ENCODE data around the gene SLC23A2. TPM values are rescaled to one million over a fixed set of nuclear protein-coding genes. Genes with fewer than 3 reads are reported as not detected.

SLC23A2 gene
- polyA plus RNA-seq, 3 donors = 3.3 to 28.4 (median 6.4) TPM

GRCh38 chr20:4883546-4883945 is 117.8 kb downstream of the SLC23A2 start:
- H3K4me1 ChIP-seq (ENCODE audit: control insufficient read depth in 1 of 2, insufficient read depth in 2 of 2, low read length in 2 of 2) = peaks cover 17% of the 10 kb centered on the region in 2 donors
- H3K4me1 Mint-ChIP-seq = peaks cover 34% of the 10 kb centered on the region
- TF ChIP-seq CTCF (IDR thresholded peaks at IDR 0.05) = no peak
- no peak overlapping the region for H3K27ac Mint-ChIP-seq
- H3K79me2 ChIP-seq (ENCODE audit: insufficient read depth, low read length) = no peaks in the 10 kb centered on the region
- H3K9me3 Mint-ChIP-seq = peaks cover 0 to 2% (median 0%) of the 10 kb centered on the region in 7 donors
- H3K4me3 Mint-ChIP-seq = no peak overlapping the region
- no peak overlapping the region for H3K9ac ChIP-seq (ENCODE audit: insufficient read depth, low read length, poor library complexity, severe bottlenecking)
- DNase-seq = no peak
- H2AFZ ChIP-seq (ENCODE audit: insufficient read depth, low read depth, low read length, poor library complexity, severe bottlenecking) = no peak overlapping the region
- H3K27me3 Mint-ChIP-seq (ENCODE audit: low read depth in 3 of 3) = no peaks in the 10 kb centered on the region
- WGBS (ENCODE audit: insufficient coverage) = 98% methylated on average over 5 of the region's 7 CpGs
- H4K20me1 ChIP-seq (ENCODE audit: insufficient read depth, low read length) = peaks cover 26% of the 10 kb centered on the region
- H3K4me2 ChIP-seq (replicated peaks; ENCODE audit: extremely low read depth, low read length, poor library complexity, severe bottlenecking) = no peak overlapping the region
- H3K27me3 ChIP-seq (ENCODE audit: control insufficient read depth in 2 of 2, insufficient read depth in 2 of 2, low read length in 2 of 2) = no peaks in the 10 kb centered on the region
- peaks cover 41 to 74% of the 10 kb centered on the region in 2 donors for H3K36me3 ChIP-seq (replicated peaks in 1 of 2; ENCODE audit: control insufficient read depth in 1 of 2, insufficient read depth in 2 of 2, low read length in 2 of 2)
- no peaks in the 10 kb centered on the region for H3K9me3 ChIP-seq (replicated peaks in 1 of 2; ENCODE audit: control insufficient read depth in 1 of 2, insufficient read depth in 1 of 2, low read length in 2 of 2)
- H3K4me3 ChIP-seq (replicated peaks in 1 of 3; ENCODE audit: low read depth in 2 of 3, low read length in 3 of 3) = no peak overlapping the region
- peaks cover 74 to 80% of the 10 kb centered on the region in 2 donors for H3K36me3 Mint-ChIP-seq
- no peak overlapping the region for H3K27ac ChIP-seq (ENCODE audit: low read depth in 1 of 2, low read length in 2 of 2)
- intact Hi-C loops (cut with micrococcal nuclease) = no loop called here

- no peak overlapping the region for H3K4me3 ChIP-seq (replicated peaks in 1 of 3; ENCODE audit: low read depth in 2 of 3, low read length in 3 of 3)
- H3K36me3 ChIP-seq (replicated peaks in 1 of 2; ENCODE audit: control insufficient read depth in 1 of 2, insufficient read depth in 2 of 2, low read length in 2 of 2) = peaks cover 45 to 74% of the 10 kb centered on the region in 2 donors
- H3K4me1 ChIP-seq (ENCODE audit: control insufficient read depth in 1 of 2, insufficient read depth in 2 of 2, low read length in 2 of 2) = peaks cover 17% of the 10 kb centered on the region in 2 donors
- Mint-ChIP-seq H3K27me3 (ENCODE audit: low read depth in 3 of 3) (no peaks in the 10 kb centered on the region), H3K36me3 (peaks cover 73 to 81% of the 10 kb centered on the region in 2 donors), H3K4me3 (no peak overlapping the region), H3K27ac (no peak overlapping the region), H3K9me3 (peaks cover 0 to 2% (median 0%) of the 10 kb centered on the region in 7 donors), H3K4me1 (peaks cover 34% of the 10 kb centered on the region)
- H3K27ac ChIP-seq (ENCODE audit: low read depth in 1 of 2, low read length in 2 of 2) = no peak overlapping the region
- no peak for DNase-seq
- H3K9ac ChIP-seq (ENCODE audit: insufficient read depth, low read length, poor library complexity, severe bottlenecking) = no peak overlapping the region
- 100% methylated on average over 1 of the region's 3 CpGs for WGBS (ENCODE audit: insufficient coverage)
- intact Hi-C loops (cut with micrococcal nuclease) = no loop called here
- no peaks in the 10 kb centered on the region for H3K9me3 ChIP-seq (replicated peaks in 1 of 2; ENCODE audit: control insufficient read depth in 1 of 2, insufficient read depth in 1 of 2, low read length in 2 of 2)
- H3K4me2 ChIP-seq (replicated peaks; ENCODE audit: extremely low read depth, low read length, poor library complexity, severe bottlenecking) = no peak overlapping the region
- no peak for TF ChIP-seq CTCF (IDR thresholded peaks at IDR 0.05)
- no peaks in the 10 kb centered on the region for H3K27me3 ChIP-seq (ENCODE audit: control insufficient read depth in 2 of 2, insufficient read depth in 2 of 2, low read length in 2 of 2)
- H2AFZ ChIP-seq (ENCODE audit: insufficient read depth, low read depth, low read length, poor library complexity, severe bottlenecking) = no peak overlapping the region
- H4K20me1 ChIP-seq (ENCODE audit: insufficient read depth, low read length) = peaks cover 26% of the 10 kb centered on the region
- H3K79me2 ChIP-seq (ENCODE audit: insufficient read depth, low read length) = no peaks in the 10 kb centered on the region
These were observed 118.3 kb downstream of the SLC23A2 start for GRCh38 chr20:4883051-4883450.
